HCT116 (cell line): ENCODE measurements around the gene PLB1. TPM values are rescaled to one million over a fixed set of nuclear protein-coding genes. Genes with fewer than 3 reads are reported as not detected.

ENCODE experiments used
- ATAC-seq: fragments of 200-7000 bp; cut with Tn5 transposase; 2 replicates; pipeline ENCODE4 v1.9.1; 2020; ENCODE audit warnings: mild to moderate bottlenecking, moderate library complexity
- BruUV-seq: library from RNA; stranded (reverse); fragments of 400-500 nt; replicated peaks from 2 replicates; lab custom pipeline; 2021; lab: Mats Ljungman, UMichigan
- CTCF ChIA-PET: fragments of 300-600 bp; sonication (Branson Sonifier 250); formaldehyde crosslinking; loops from one replicate; lab custom pipeline; 2021; ENCODE audit warnings: antibody characterized with exemption; lab: Charles Lee
- POLR2A ChIA-PET: fragments of 300-600, 350-600 bp; sonication (Branson Sonifier 250); formaldehyde crosslinking; loops from one replicate; lab custom pipeline; 2021; ENCODE audit warnings: antibody characterized with exemption; lab: Charles Lee
- RAD21 ChIA-PET, 2 experiments: fragments of 300-600 bp; sonication (Branson Sonifier 250); formaldehyde crosslinking; loops; one replicate each; lab custom pipeline; 2023; ENCODE audit warnings: low total read pairs in 2 of 2; ENCODE audit not compliant: uncharacterized antibody in 2 of 2, unreplicated experiment in 2 of 2, low non-redundant PET in 1 of 2; lab: Charles Lee
- DNase-seq: peaks from one replicate; pipeline ENCODE4 v3.0.0-alpha.2; 2010; ENCODE audit warnings: low read depth, low spot score
- H2AFZ ChIP-seq: fragments of 200-600 bp; shearing (Covaris generic), sonication (generic); 2 replicates; pipeline ENCODE4 v1.6.1; 2017; ENCODE audit warnings: low read depth, mixed run types, mixed read lengths, antibody characterized with exemption, low read length; ENCODE audit not compliant: poor library complexity, severe bottlenecking
- H3K27ac ChIP-seq: 2 replicates; pipeline ENCODE4 v1.5.1; 2012; ENCODE audit warnings: low read depth, low read length
- H3K27me3 ChIP-seq: fragments of 200-600 bp; sonication (generic); 2 replicates; pipeline ENCODE4 v1.6.1; 2016; ENCODE audit warnings: mixed run types, low read length, mixed read lengths; ENCODE audit not compliant: insufficient read depth
- H3K36me3 ChIP-seq, 2 experiments: fragments of 200-500 bp in 1 of 2; fragments of 200-600 bp in 1 of 2; sonication (Bioruptor generic) in 1 of 2; sonication (generic) in 1 of 2; 2 replicates each; pipeline versions ENCODE4 v1.5.1 to v1.6.1; 2014 to 2016; ENCODE audit warnings: low read length in 2 of 2, inconsistent platforms in 1 of 2, mixed read lengths in 1 of 2, mixed run types in 1 of 2; ENCODE audit not compliant: insufficient read depth in 2 of 2, control insufficient read depth in 1 of 2
- H3K4me1 ChIP-seq, 2 experiments: fragments of 200-600 bp in 1 of 2; sonication (generic) in 1 of 2; 2 replicates each; pipeline versions ENCODE4 v1.5.1 to v1.6.1; 2012 to 2017; ENCODE audit warnings: low read length in 2 of 2, inconsistent platforms in 1 of 2, mild to moderate bottlenecking in 1 of 2, mixed read lengths in 1 of 2, mixed run types in 1 of 2, moderate library complexity in 1 of 2; ENCODE audit not compliant: insufficient read depth in 2 of 2, control insufficient read depth in 1 of 2
- H3K4me2 ChIP-seq: fragments of 200-600 bp; sonication (generic); 2 replicates; pipeline ENCODE4 v1.6.1; 2017; ENCODE audit warnings: mixed run types, low read length, mixed read lengths
- H3K4me3 ChIP-seq, 2 experiments: fragments of 200-600 bp in 1 of 2; sonication (generic) in 1 of 2; replicated peaks in 1 of 2; 2 replicates each; pipeline ENCODE4 v1.5.1; 2011 to 2016; ENCODE audit warnings: low read length in 2 of 2, control low read depth in 1 of 2, low read depth in 1 of 2, mild to moderate bottlenecking in 1 of 2, mixed read lengths in 1 of 2, mixed run types in 1 of 2
- H3K79me2 ChIP-seq: fragments of 200-600 bp; sonication (generic); 2 replicates; pipeline ENCODE4 v1.6.1; 2017; ENCODE audit warnings: mild to moderate bottlenecking, mixed run types, low read length, moderate library complexity, mixed read lengths; ENCODE audit not compliant: insufficient read depth
- H3K9ac ChIP-seq: fragments of 200-600 bp; sonication (generic); 2 replicates; pipeline ENCODE4 v1.6.1; 2016; ENCODE audit warnings: low read length, mixed read lengths
- H3K9me2 ChIP-seq: fragments of 200-600 bp; sonication (generic), shearing (Covaris generic); 2 replicates; pipeline ENCODE4 v1.6.1; 2017; ENCODE audit warnings: mixed run types, mild to moderate bottlenecking, moderate library complexity; ENCODE audit not compliant: insufficient read depth
- H3K9me3 ChIP-seq, 2 experiments: fragments of 200-500 bp in 1 of 2; fragments of 200-600 bp in 1 of 2; sonication (Bioruptor generic) in 1 of 2; sonication (generic) in 1 of 2; 2 replicates each; pipeline ENCODE4 v1.6.1; 2014 to 2017; ENCODE audit warnings: low read length in 2 of 2, mixed read lengths in 2 of 2, inconsistent platforms in 1 of 2, low read depth in 1 of 2, mild to moderate bottlenecking in 1 of 2, mixed run types in 1 of 2, moderate library complexity in 1 of 2; ENCODE audit not compliant: control insufficient read depth in 1 of 2, insufficient read depth in 1 of 2
- H4K20me1 ChIP-seq: fragments of 200-600 bp; sonication (generic), shearing (Covaris generic); 2 replicates; pipeline ENCODE4 v1.6.1; 2017; ENCODE audit warnings: mixed run types, mild to moderate bottlenecking, moderate library complexity; ENCODE audit not compliant: insufficient read depth
- CBX3 ChIP-seq: IDR thresholded peaks from 2 replicates; pipeline ENCODE4 v1.6.1; 2012; ENCODE audit warnings: low read depth
- CEBPB ChIP-seq: IDR thresholded peaks from 2 replicates; pipeline ENCODE4 v1.6.1; 2012; ENCODE audit warnings: low read depth
- EGR1 ChIP-seq: IDR thresholded peaks from 2 replicates; pipeline ENCODE4 v1.6.1; 2012; ENCODE audit warnings: low read depth
- FOSL1 ChIP-seq: IDR thresholded peaks from 2 replicates; pipeline ENCODE4 v1.6.1; 2012; ENCODE audit warnings: low read depth
- POLR2A ChIP-seq: IDR thresholded peaks from 2 replicates; pipeline ENCODE4 v1.7.0; 2011; ENCODE audit warnings: borderline replicate concordance; ENCODE audit not compliant: insufficient read depth, insufficient read length; ENCODE audit errors: extremely low read depth
- TCF7L2 ChIP-seq: IDR thresholded peaks from 2 replicates; pipeline ENCODE4 v1.7.0; 2011; ENCODE audit warnings: borderline replicate concordance, inconsistent platforms; ENCODE audit not compliant: insufficient read depth, insufficient read length; ENCODE audit errors: extremely low read depth
- ZFX ChIP-seq: fragments of 450-650 bp; IDR thresholded peaks from 2 replicates; pipeline ENCODE4 v1.6.1; 2017
- ZNF274 ChIP-seq: fragments of 200-500 bp; sonication (Bioruptor generic); IDR thresholded peaks from 2 replicates; pipeline ENCODE4 v1.6.1; 2014; ENCODE audit warnings: mild to moderate bottlenecking, low read depth, low read length, inconsistent platforms
- intact Hi-C: fragments of 100-400 bp; cut with micrococcal nuclease; formaldehyde crosslinking; loops from 2 replicates; pipeline ENCODE4 v1.10.0; 2022
- total RNA-seq: library from RNA; stranded (reverse); gene quantifications from one replicate; pipeline ENCODE4 v1.2.1, GENCODE V29; 2021; ENCODE audit not compliant: unreplicated experiment
- TF ChIP-seq, protein P1 (sequence below): IDR thresholded peaks from 2 replicates; pipeline ENCODE4 v1.6.1; 2012
- TF ChIP-seq, protein P2 (sequence below): IDR thresholded peaks from 2 replicates; pipeline ENCODE4 v1.6.1; 2012; ENCODE audit warnings: low read depth
- TF ChIP-seq, protein P3 (sequence below): IDR thresholded peaks from 2 replicates; pipeline ENCODE4 v1.6.1; 2012

Gene PLB1
- total RNA-seq, 1 experiment from 2014 or later: 0.49 TPM

DNA sequence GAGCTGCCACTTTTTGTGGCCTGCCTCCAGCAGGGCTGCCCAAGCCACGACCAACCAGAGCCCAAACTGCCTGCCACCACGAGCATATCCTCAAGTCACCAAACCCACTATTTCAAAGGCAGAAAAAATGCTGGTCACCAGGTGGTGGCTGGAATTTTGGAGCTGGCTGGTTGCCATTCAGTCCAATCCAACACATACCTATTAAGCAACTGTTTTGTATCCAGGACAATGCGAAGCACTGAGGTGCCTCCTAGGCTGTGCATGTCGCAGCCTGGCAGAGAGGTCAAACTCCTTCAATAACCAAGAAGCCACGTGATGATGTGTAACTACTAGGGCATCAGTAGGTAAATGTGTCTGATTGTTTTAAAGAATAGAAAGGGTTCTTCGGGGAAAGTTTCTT is 147.5 kb downstream of the PLB1 start:
- H3K4me1 ChIP-seq: peaks cover 0 to 3% of the 10 kb centered on the region in 2 experiments; a peak in 2 of 4 replicates
- CTCF ChIA-PET: no interaction called here
- DNase-seq (no peak), ATAC-seq (no peak)
- no peak overlapping the region for H3K4me2 ChIP-seq
- RAD21 ChIA-PET: no interaction called here
- H3K27ac ChIP-seq: no peak overlapping the region
- intact Hi-C loops: no loop called here
- no peak overlapping the region for H2AFZ ChIP-seq
- POLR2A ChIA-PET: no interaction called here
- no peaks in the 10 kb centered on the region for H3K9me2 ChIP-seq
- no peaks in the 10 kb centered on the region for H4K20me1 ChIP-seq
- H3K36me3 ChIP-seq: no peaks in the 10 kb centered on the region
- H3K9me3 ChIP-seq: no peaks in the 10 kb centered on the region
- no peaks in the 10 kb centered on the region for H3K79me2 ChIP-seq
- H3K9ac ChIP-seq: no peak overlapping the region
- no TSS peak for BruUV-seq
- no peak overlapping the region for H3K4me3 ChIP-seq
- no peaks in the 10 kb centered on the region for H3K27me3 ChIP-seq
- TF ChIP-seq POLR2A (no peak), FOSL1 (no peak), ZFX (no peak), ZNF274 (no peak), CEBPB (no peak), EGR1 (no peak), CBX3 (no peak), TCF7L2 (no peak)
- TF ChIP-seq, protein P1, sequence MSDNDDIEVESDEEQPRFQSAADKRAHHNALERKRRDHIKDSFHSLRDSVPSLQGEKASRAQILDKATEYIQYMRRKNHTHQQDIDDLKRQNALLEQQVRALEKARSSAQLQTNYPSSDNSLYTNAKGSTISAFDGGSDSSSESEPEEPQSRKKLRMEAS: no peak
- TF ChIP-seq, protein P2, sequence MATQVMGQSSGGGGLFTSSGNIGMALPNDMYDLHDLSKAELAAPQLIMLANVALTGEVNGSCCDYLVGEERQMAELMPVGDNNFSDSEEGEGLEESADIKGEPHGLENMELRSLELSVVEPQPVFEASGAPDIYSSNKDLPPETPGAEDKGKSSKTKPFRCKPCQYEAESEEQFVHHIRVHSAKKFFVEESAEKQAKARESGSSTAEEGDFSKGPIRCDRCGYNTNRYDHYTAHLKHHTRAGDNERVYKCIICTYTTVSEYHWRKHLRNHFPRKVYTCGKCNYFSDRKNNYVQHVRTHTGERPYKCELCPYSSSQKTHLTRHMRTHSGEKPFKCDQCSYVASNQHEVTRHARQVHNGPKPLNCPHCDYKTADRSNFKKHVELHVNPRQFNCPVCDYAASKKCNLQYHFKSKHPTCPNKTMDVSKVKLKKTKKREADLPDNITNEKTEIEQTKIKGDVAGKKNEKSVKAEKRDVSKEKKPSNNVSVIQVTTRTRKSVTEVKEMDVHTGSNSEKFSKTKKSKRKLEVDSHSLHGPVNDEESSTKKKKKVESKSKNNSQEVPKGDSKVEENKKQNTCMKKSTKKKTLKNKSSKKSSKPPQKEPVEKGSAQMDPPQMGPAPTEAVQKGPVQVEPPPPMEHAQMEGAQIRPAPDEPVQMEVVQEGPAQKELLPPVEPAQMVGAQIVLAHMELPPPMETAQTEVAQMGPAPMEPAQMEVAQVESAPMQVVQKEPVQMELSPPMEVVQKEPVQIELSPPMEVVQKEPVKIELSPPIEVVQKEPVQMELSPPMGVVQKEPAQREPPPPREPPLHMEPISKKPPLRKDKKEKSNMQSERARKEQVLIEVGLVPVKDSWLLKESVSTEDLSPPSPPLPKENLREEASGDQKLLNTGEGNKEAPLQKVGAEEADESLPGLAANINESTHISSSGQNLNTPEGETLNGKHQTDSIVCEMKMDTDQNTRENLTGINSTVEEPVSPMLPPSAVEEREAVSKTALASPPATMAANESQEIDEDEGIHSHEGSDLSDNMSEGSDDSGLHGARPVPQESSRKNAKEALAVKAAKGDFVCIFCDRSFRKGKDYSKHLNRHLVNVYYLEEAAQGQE: no peak
- TF ChIP-seq, protein P3, sequence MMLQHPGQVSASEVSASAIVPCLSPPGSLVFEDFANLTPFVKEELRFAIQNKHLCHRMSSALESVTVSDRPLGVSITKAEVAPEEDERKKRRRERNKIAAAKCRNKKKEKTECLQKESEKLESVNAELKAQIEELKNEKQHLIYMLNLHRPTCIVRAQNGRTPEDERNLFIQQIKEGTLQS: no peak
- TF ChIP-seq, all 23 proteins: peak for 0
